ENCODE results near the gene PEAK3.

PEAK3 gene

GRCh38 chr19:2269244-2270156, 12.5 kb downstream of the PEAK3 start:
- peak; percentile 80 for FAIRE-seq

DNA sequence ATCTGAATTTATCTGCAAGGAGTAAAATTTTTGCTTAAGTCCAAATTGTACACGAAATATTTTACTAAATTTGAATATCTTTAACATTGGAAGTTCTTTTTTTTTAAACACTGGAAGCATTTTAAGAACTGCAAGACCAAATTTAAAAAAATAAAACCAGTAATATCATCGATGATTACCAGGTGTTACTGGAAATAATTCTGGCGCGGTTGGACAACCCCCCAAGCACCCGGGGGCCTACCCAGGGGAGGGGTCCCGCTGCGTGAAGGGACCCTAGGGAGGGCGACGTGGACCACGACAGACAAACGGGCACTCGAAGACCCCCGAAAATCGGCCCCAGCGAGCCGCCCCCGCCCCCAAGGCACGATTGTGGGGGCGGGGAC, 13.1 kb downstream of the PEAK3 start:
- FAIRE-seq = peak; percentile 46

GRCh38 chr19:2268480-2268830, 13.5 kb downstream of the PEAK3 start:
- no peak for FAIRE-seq

GRCh38 chr19:2266183-2266993, 15.6 kb downstream of the PEAK3 start:
- FAIRE-seq = no peak

DNA sequence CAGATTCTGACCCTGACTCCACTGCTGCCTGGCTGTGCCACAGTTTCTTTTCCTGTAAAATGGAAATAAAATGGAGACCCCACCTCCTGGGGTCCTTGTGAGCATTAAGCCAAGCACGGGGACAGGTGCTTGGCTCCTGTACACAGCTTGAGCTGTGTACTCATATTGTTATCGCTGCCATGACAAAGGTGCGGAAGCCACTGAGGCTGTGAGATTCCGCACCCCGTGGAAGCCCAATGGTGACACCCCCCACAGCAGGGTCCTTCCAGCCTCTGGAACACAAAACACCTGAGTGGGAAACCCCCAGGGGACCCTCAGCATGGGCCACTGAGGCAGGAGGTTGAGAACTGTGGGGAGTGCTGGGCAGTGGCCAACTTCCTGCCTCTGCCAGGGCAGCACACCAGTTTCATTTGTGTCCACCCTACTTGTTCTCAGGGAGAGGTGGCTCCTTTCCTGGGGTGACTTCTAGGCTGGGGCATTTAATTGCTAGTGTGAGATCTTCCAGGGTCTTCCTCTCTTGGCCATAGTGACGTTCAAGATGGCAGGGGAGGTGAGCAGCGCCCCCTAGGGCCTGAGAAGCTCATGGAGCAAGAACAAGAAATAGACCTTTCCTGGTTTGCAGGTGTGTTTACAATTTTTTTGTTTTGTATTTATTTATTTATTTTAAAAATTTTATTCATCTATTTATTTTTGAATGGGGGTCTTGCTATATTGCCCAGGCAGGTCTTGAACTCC, 20.4 kb downstream of the PEAK3 start:
- no peak for FAIRE-seq

DNA sequence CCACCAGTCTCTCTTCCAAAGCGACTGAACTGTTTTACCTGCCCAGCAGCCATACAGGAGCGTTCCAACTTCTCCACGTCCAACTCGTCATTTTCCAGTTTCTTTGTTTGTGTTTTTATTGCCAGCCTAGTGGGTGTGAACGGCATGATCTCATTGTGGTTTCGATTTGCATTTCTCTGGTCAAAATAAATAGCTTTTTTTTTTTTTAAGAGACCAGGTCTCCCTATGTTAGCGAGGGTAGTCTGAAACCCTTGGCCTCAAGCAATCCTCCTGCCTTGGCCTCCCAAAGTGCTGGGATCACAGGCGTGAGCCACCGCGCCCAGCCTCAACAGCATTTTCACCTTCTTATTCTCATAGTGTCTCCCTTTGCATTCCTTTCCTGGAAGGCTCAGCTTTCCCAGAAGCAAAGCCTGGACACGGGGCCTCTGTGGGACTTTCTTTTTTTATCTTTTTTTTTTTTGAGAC, 21.6 kb downstream of the PEAK3 start:
- no peak for FAIRE-seq

- FAIRE-seq = no peak
Measured at GRCh38 chr19:2259336-2259735, 22.6 kb downstream of the PEAK3 start.

DNA sequence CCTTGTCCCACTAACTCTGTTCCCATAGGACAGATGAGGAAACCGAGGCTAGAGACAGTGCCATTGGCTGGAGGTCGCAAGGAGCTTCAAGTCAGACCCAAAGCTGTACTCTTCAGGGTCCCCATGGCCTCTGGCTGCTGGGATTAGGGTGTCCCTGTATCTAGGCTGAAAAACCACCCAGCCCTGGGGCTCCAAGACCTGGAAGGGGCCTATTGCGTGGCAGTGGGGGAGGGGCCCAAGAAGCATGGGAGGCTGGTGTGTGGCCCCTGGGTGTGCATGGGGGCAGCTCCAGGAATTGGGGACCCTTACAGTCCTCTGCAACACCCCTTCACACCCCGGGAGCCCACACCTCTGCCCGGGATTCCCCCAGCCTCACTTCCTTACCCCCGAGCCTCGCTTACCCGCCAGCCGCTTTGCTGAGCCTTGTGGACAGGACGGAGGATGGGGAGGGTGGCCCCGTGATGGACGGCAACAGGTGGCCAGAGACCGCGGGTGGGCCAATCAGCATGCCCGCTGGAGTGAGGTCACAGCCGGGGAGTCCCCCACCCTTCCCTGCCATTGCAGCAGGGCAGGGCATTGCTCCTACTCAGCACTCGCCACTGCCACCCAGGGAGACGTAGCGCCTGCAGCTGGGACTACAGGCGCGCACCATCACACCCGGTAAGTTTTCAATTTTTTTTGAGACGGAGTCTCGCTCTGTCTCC, 25.8 kb downstream of the PEAK3 start, which contains the start of gene JSRP1:
JSRP1 (minus strand) TSS at position 436 of the 704 bp plus-strand sequence. CDS start 1,103 bp downstream, outside the sequence.
- no peak for FAIRE-seq

- FAIRE-seq = no peak
Measured at GRCh38 chr19:2255112-2255845, 26.7 kb downstream of the PEAK3 start.

GRCh38 chr19:2254064-2254872, 27.7 kb downstream of the PEAK3 start:
- no peak for FAIRE-seq

DNA sequence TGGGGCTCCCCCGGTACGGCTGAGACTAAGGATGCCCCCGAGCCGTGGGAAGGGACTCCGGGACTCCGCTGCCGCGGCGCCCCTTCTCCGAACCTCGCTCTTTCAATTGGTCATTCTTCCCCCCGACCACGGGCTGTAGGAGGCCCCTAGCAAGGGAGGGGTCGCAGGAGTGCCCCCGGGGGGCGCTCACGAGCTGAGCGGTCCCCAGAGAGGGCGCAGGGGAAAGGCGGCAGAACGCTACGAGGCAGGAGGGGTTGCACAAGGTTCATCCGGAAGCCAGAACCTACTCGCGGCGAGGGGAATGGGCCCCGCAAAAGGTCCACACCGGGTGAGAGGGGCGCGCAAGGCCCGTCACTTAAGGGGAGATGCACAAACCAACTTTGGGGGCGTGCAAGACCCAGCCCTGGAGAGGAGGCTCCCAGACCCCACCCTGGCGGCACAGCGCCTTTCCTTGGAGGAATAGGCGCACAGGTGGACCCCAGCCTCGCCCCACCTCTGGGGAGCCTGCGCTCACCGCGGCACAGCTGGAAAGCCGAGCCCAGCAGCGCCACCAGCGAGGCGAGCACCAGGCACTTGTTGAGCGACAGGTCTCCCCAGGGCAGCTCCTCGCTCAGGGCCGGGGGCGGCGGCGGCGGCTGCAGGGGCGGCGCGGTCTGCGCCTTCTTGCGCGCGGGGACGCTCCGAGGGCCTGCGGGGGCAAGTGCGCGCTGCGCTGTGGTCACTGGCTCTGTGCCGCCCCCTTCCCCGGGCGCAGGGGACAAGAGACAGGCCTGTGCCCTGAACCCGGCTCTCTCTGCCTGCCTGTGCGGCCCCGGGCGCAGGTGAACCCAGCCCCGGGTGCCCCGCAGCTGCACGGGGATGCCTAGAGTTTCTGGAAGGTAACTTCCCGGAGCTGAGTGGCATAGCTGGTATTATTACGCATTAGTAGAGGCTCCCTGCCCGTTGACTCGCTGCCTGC, 28.6 kb downstream of the PEAK3 start:
- no peak for FAIRE-seq

- FAIRE-seq = no peak
Measured at GRCh38 chr19:2252797-2253105, 29.2 kb downstream of the PEAK3 start.

DNA sequence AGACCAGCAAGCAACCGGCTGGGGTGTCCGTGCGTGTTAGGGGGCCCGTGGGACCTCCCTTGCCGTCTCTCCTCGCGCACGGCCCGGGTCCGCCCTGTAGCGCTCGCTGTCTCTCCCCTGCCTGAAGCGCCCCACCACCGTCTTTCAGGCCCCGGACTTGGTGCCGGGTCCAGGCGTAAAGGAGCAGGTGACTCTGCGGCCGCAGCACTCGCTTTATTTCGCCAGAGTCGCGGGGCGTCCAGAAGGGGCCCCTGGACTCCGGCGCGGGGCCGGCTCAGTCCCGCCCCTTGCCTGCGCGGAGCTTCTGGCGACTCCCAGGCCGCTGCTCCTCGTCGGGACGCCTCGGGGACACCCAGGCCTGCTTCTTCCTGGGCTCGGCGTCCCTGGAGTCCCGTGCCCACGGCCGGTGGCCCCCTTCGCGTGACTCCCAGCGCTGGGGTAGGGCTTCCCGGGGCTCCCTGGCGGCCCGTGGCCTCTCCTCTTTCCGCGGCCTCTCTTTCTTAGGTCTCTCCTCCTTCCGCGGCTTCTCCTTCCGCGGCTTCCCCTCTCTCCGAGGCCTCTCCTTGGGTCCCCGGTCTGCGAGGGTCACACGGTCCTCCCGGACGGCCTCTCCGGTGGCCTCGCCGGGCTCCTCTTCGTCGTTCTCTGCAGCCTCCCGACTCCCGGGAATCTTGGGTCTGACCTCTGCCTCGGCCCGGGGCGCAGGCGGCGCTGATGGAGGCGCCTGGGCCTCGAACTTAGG, 29.7 kb downstream of the PEAK3 start:
- no peak for FAIRE-seq

DNA sequence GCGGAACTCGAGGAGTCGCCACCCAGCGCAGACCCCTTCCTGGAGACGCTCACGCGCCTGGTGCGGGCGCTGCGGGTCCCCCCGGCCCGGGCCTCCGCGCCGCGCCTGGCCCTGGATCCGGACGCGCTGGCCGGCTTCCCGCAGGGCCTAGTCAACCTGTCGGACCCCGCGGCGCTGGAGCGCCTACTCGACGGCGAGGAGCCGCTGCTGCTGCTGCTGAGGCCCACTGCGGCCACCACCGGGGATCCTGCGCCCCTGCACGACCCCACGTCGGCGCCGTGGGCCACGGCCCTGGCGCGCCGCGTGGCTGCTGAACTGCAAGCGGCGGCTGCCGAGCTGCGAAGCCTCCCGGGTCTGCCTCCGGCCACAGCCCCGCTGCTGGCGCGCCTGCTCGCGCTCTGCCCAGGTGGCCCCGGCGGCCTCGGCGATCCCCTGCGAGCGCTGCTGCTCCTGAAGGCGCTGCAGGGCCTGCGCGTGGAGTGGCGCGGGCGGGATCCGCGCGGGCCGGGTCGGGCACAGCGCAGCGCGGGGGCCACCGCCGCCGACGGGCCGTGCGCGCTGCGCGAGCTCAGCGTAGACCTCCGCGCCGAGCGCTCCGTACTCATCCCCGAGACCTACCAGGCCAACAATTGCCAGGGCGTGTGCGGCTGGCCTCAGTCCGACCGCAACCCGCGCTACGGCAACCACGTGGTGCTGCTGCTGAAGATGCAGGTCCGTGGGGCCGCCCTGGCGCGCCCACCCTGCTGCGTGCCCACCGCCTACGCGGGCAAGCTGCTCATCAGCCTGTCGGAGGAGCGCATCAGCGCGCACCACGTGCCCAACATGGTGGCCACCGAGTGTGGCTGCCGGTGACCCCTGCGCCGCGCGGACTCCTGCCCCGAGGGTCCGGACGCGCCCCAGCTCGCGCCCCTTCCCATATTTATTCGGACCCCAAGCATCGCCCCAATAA, 30.6 kb downstream of the PEAK3 start:
- no peak for FAIRE-seq

- FAIRE-seq = no peak
Measured at GRCh38 chr19:2250766-2251105, 31.2 kb downstream of the PEAK3 start.

- no peak for FAIRE-seq
Measured at GRCh38 chr19:2249880-2250765, 31.9 kb downstream of the PEAK3 start.
